ENCODE data around the gene FAM170B.

FAM170B gene

GRCh38 chr10:49118430-49119074 lies 15.3 kb downstream of the FAM170B start:
- no peak for DNase-seq

- no peak for DNase-seq
Observed at GRCh38 chr10:49117376-49118070, 16.3 kb downstream of the FAM170B start.

GRCh38 chr10:49116509-49117375 lies 17.1 kb downstream of the FAM170B start:
- no peak for DNase-seq

GRCh38 chr10:49115796-49116508 lies 17.9 kb downstream of the FAM170B start:
- DNase-seq: no peak

- no peak for DNase-seq
Observed at GRCh38 chr10:49115015-49115795, 18.6 kb downstream of the FAM170B start, which contains the start of gene VSTM4. Gene VSTM4 (minus strand): TSS chr10:49115522. CDS start chr10:49115485, 37 bp downstream.

GRCh38 chr10:49114718-49115014 lies 19.2 kb downstream of the FAM170B start:
- no peak for DNase-seq

GRCh38 chr10:49113741-49114141 lies 20.1 kb downstream of the FAM170B start:
- DNase-seq: no peak

- DNase-seq: no peak
Observed at GRCh38 chr10:49112851-49113250, 21.0 kb downstream of the FAM170B start.

GRCh38 chr10:49112098-49112497 lies 21.7 kb downstream of the FAM170B start:
- no peak for DNase-seq

GRCh38 chr10:49111320-49111698 lies 22.5 kb downstream of the FAM170B start:
- DNase-seq: no peak

GRCh38 chr10:49110684-49111319 lies 23.0 kb downstream of the FAM170B start:
- no peak for DNase-seq

- DNase-seq: no peak
Observed at GRCh38 chr10:49109669-49110340, 24.0 kb downstream of the FAM170B start.

- DNase-seq: no peak
Observed at GRCh38 chr10:49108656-49109055, 25.2 kb downstream of the FAM170B start.

GRCh38 chr10:49107887-49108267 lies 25.9 kb downstream of the FAM170B start:
- DNase-seq: no peak

GRCh38 chr10:49107111-49107886 lies 26.5 kb downstream of the FAM170B start:
- no peak for DNase-seq

- DNase-seq: no peak
Observed at GRCh38 chr10:49106451-49106850, 27.4 kb downstream of the FAM170B start.

- DNase-seq: no peak
Observed at GRCh38 chr10:49105076-49105475, 28.7 kb downstream of the FAM170B start.

- DNase-seq: no peak
Observed at GRCh38 chr10:49104323-49104722, 29.5 kb downstream of the FAM170B start.

- DNase-seq: no peak
Observed at GRCh38 chr10:49103761-49104160, 30.1 kb downstream of the FAM170B start.

- DNase-seq: no peak
Observed at GRCh38 chr10:49099046-49099445, 34.8 kb downstream of the FAM170B start.
